Skin of body (tissue), 2 donors: ENCODE measurements around the gene OR6B2. TPM values are rescaled to one million over a fixed set of nuclear protein-coding genes. Genes with fewer than 3 reads are reported as not detected.
A peak's percentile ranks its signal among the peaks of the same experiment; 100 is the strongest.
"Not testable (repeated sequence)": the region's sequence is repeated elsewhere in the genome, so short reads cannot be mapped to it uniquely, and the experiment has no call there.

Experiments used
- DNase-seq: peaks from one replicate; lab custom pipeline; 2025; lab: John Stamatoyannopoulos, UW
- total RNA-seq: library from RNA; depleted of rRNA; stranded (reverse); fragments of >200 nt; gene quantifications from one replicate; pipeline ENCODE4 v1.2.3, GENCODE V29; 2014

Gene OR6B2
- not detected for total RNA-seq

DNA sequence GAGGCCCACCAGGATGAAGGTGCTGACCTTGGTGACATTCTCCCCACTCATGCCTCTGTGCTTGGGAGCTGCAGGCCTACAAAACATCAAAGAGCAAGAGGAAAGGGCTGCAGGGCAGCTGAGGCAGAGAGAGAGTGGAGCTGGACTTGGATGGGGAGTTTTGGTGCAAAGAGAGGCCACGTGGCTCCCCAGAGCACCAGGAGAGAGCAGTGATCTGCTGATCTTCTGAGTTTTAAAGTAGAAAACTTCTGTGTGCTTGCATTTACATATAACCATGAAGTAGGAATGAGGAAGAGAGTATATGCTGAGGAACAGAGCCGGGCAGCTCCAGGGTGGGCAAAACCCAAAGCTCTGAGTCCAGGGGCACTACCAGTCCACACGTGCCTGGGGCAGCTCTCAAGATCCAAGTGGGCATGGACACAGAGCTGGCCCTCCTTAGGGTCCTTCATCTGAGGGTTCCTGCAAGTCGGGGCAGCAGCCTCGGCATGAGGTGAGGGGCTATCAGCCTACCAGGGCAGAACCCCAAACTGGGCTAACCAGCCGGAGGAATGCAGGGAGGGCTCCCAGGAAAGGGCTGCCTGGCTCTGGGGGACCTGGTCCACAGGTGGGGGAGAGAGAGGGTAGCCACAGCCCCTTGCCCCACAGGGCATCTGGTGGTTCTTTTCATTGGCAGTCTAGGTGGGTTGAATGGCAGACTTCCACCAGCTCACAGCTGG, at the start of gene OR6B2:
Gene OR6B2, minus strand, starts transcription at position 51 of the 716 bp plus-strand sequence. Its CDS starts 0 bp downstream, at position 51.
- no peak for DNase-seq

- DNase-seq, result no peak
Measured at GRCh38 chr2:240078631-240079030, 48.4 kb upstream of the OR6B2 start.

DNA sequence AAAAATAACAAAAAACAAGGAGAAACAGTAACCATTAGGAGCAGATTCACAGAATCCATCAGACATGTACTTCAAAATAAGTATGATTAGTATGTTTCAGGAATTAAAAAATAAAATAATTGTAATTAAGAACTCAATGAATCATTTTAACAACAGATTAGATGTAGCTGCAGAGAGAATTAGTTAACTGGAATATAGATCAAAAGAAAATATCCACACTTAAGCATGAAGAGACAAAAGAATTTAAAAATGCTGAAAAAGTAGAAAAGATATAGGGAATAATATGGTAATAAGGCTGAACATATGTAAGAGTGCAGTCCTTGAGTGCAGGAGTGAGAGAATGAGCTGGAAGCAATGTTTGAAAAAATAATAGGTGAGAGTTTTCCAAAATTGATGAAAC, 47.2 kb upstream of the OR6B2 start:
- DNase-seq, result no peak

DNA sequence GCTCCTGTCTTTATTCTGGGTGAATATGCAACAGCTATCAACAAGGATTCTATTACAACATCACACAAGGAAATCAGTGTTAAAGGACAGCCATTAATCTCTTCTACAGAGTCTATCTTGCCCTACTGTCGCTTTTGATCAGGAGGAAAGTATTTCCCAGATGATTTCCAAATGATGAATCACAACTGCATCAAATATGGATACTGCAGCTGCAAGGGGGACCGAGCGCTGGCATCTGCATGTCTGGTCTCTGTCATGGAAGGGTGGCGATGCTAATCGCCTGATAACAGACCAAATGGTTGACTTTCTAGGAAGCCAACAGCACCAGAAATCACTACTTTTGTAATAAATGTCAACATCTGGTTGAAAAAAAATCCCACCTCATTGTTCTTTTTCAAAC, 44.3 kb upstream of the OR6B2 start:
- DNase-seq, result no peak

DNA sequence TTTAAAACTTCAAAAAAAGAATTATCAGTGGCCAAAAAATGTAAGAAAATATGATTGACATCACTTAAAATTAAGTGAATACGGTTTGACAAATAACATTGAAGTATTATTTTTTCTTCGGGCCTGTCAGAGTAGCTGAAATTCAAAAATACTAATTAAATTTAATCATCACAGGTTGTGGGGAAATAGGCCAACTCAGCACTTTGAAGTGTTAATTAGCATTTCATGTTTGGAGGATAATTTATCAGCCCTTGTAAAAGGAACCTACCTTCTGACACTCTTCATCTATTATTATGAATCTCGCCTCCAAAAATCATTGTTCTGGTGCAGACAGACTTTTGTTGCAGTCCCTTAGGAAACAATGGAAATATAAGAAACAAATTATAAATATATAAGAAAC, 40.7 kb upstream of the OR6B2 start:
- no peak for DNase-seq

GRCh38 chr2:240069829-240070228, 39.6 kb upstream of the OR6B2 start:
- DNase-seq, result no peak

GRCh38 chr2:240068193-240068592, 38.0 kb upstream of the OR6B2 start:
- no peak for DNase-seq

DNA sequence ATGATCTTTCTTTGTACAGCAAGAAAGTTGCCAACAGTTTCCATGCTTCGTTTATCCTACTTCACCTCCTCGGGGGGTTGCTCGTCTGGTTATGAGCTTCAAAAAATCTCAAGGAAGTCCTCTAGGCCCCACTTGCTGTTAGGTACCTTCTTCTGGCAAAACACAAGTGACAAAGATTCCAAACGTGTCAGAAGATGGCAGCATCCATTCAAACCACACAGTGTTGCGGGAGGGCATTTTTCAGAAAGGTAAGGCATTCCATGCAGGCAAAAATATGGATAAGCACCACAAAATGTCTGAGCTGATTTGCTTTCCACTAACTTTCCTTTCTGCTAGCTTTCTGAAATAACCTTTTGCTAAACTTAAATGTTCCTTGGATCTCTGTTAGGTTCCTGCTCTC, 36.3 kb upstream of the OR6B2 start:
- no peak for DNase-seq

DNA sequence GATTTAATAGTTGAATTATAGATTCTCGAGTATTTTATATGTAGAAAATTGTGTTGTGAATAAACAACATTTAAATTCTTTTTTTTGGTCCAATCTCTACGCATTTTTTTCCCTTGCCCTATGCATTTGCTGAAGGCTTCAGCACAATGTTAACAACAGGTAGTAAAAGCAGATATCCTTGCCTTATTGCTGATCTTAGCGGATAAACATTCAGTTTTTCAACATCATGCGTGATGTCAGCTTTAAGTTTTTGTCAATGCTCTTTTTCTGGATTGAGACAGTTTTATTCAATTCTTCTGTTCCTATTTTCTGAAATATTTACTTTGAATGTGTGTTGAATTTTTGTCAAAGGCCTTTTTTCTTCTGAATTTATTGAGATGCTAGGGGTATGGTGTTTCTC, 34.7 kb upstream of the OR6B2 start:
- DNase-seq, result no peak

GRCh38 chr2:240060977-240061591, 30.9 kb upstream of the OR6B2 start:
- peak; percentile 25 for DNase-seq

DNA sequence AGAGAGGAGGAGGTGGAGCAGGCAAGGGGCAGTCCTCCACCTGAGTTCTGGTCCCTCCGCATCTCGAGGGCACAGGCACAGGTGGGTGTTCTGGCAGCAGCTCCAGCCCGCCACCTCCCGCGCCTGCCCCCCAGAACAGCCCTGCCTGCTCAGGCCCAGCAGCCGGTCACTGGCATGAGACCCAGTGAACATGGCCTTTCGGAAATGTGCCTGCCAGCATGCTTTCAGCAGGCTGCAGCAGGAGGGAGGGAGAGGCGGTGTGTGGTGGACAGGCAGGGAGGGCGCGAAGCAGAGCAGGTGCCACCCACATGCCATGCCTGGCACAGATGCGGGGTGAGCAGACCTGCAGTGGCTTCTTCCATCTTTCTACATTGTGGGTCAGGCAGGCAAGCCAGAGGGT, 26.4 kb upstream of the OR6B2 start:
- DNase-seq, result no peak

DNA sequence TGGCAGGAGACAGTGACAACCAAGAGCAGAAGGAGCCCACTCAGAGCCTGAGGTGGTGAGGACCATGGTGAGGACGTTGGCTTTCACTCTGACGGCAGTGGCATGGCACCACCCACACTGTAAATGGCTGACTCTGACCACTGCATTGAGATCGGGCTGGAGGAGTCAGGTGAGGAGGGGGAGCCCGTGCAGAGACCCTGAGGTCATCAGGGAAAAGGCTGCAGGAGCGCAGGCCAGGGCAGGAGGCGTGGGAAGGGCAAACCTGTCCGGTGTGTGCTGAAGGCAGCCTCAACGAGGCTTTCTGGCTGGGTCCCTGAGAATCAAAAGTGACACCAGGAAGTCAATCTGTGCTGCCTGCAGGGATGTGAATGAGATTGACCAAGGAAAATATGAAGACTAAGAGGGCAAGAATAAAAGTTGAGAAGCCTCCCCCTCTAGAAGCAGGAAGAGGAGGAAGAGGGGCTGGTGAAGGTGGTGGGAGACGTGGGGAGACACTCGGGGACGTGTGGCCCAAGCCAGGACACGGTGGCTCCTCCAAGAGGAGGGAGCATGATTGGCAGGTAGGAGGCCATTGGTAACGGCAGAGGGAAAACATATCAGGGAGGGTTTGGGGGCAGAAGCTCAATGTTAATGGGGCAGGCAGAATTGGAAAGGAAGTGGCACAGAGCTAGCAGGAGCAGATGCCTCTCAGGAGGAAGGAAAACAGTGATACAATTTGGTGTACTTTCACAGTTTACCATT, 25.1 kb upstream of the OR6B2 start:
- DNase-seq, result no peak

DNA sequence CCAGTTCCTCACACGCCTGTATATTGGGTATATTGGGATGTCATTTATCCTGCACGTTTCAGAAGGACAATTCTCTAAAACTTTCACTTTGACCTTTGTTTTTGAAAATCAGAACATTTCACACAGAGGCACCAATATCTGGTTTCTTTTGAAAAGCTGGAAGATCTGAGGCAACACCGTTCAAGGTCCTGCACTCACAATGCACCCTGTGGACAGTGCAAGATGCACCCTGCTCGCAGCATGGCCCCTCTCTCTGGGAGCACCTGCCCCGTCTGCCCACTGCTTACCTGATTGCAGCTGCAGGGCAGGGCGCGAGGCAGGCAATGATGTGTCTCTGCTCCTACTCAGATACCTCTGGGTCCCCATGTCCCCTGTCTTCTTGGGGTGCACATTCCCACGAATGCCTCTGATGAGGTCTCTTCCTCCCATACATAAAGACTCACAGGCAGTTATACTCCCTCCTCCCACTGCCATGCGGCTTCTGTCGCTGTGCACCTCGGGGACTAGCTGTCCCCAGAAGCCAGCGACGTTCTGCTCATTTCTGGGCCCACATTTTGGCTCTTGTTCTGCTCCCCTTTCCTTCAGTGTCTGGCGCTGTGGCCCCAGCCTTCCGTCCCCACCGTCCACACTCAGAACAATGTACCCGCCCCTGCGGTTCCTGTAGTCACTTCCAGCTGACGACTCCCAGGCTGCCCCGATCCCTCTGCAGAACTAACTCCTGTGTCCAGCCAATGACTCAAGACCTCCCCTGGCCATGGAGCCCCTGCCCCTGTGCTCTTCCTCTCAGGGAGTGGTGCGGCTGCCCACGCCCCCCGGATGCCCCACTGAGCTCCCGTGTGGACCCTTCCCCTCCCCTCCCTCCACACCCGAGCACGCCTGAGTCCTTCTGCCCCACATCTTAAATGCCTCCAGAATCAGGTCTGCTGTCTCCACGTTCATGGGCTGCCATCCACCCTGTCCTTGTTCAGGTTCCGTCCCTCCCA, 23.2 kb upstream of the OR6B2 start, which contains the start of gene OR6B3:
Gene OR6B3, minus strand, starts transcription at position 349 of the 983 bp plus-strand sequence.
- DNase-seq, result no peak

DNA sequence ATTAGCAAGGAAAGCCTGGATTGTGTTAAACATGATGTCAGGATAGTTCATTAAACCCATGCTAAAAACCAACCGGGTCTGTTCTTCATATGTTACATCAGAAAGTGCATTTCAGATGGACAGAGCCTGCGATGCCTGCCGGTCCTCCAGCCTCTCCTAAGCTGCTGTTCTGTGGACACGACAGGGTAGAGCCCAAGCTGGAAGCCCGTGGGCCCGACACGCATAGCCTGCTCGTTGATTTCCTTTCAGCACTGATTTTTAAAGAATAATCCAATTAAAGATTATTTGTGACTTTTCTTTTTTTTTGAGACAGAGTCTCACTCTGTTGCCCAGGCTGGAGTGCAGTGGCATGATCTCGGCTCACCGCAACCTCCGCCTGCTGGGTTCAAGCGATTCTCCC, 22.3 kb upstream of the OR6B2 start:
- no peak for DNase-seq

DNA sequence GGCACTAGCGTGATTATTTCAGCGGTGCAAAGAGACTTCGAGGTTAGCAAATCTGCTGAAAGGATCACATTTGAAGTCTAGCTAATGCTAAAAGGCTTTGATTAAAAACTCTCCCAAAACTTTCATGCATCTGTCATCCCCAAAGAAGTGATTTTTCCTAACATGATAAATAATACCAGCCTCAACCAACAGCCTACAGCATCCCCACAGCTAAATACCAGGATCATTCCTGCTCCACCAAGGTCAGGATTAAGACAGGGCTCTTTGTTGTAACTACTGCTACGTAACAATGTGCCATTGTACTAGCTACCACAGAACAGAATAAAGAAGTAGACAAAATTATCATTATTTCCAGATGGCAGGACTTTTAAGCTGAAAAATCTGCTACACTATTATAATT, 21.5 kb upstream of the OR6B2 start:
- no peak for DNase-seq

DNA sequence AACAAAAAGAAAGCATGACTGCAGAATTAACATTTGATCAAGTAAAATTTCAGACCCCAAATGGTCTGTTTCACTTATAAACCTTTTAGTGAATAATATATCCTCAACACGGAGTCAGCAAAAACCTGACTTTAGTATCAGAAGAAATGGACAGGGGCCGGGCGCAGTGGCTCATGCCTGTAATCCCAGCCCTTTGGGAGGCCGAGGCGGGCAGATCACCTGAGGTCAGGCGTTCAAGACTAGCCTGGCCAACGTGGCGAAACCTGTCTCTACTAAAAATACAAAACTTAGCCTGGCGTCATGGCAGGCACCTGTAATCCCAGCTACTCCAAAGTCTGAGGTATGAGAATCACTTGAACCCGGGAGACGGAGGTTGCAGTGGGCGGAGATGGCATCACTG, 20.0 kb upstream of the OR6B2 start:
- DNase-seq, result no peak

DNA sequence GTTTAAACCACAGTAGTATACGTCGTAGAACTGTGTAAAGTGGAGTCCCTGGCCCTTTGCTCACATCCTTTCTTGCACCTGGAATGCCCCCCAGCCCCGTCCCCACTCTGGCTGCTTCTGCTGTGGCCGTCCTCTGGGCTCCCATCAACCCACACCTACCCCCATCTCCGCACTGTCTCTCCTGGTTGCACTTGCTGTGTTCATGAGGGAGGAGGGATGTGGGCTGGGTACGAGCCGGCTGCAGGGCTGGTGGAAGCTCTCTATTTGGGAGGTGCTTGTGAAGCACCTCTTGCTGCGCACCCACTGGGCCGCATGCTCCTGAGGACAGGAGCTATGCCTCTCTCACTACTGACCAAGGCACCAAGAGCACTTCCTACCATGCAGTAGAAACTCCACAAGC, 18.0 kb upstream of the OR6B2 start:
- DNase-seq, result no peak

- no peak for DNase-seq
Measured at GRCh38 chr2:240045098-240045497, 14.9 kb upstream of the OR6B2 start.

GRCh38 chr2:240044096-240044495, 13.9 kb upstream of the OR6B2 start:
- not testable (repeated sequence) for DNase-seq

DNA sequence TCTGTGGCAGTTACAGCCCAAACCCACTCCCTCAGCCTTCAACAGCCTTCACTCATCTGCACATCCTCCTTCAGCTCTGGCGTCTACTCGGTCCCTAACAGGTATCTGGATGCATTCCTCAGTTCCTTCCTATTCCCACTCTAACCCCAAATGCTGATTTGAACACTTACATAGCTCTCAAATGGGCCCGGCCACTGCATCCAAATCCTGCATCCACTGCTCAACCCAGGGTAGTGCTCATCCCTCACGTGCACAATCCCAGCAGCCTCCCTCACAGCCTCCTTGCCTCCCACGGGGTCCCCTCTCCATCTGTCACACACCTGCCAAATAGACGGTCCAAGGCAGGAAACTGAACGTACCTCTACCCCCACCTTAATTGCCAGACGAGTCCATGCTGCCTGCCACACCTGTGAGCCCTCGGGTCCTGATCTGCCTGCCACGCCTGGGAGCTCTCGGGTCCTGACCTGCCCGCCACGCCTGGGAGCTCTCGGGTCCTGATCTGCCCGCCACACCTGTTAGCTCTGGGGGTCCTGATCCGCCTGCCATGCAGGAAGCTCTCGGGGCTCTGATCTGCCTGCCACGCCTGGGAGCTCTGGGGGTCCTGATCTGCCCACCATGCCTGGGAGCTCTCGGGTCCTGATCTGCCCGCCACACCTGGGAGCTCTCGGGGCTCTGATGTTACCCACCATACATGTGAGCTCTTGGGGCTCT, 13.2 kb upstream of the OR6B2 start:
- no peak for DNase-seq

GRCh38 chr2:240042740-240043139, 12.5 kb upstream of the OR6B2 start:
- no peak for DNase-seq
